ENCODE results near the gene ADAM30. TPM values are rescaled to one million over a fixed set of nuclear protein-coding genes. Genes with fewer than 3 reads are reported as not detected.

Gene ADAM30
- total and polyA plus RNA-seq, 11 donors, result not detected

- intact Hi-C loops (cut with DNase I), result no loop called here
- Histone ChIP-seq H3K9me3 (no peaks in the 10 kb centered on the region), H3K4me3 (no peak overlapping the region), H3K36me3 (no peaks in the 10 kb centered on the region), H3K27me3 (peaks cover 0 to 27% (median 0%) of the 10 kb centered on the region in 9 donors), H3K4me1 (no peaks in the 10 kb centered on the region), H3K27ac (no peak overlapping the region)
- DNase-seq (no peak), ATAC-seq (no peak)
- TF ChIP-seq POLR2A (IDR thresholded peaks at IDR 0.05), result no peak
- TF ChIP-seq, protein P1, sequence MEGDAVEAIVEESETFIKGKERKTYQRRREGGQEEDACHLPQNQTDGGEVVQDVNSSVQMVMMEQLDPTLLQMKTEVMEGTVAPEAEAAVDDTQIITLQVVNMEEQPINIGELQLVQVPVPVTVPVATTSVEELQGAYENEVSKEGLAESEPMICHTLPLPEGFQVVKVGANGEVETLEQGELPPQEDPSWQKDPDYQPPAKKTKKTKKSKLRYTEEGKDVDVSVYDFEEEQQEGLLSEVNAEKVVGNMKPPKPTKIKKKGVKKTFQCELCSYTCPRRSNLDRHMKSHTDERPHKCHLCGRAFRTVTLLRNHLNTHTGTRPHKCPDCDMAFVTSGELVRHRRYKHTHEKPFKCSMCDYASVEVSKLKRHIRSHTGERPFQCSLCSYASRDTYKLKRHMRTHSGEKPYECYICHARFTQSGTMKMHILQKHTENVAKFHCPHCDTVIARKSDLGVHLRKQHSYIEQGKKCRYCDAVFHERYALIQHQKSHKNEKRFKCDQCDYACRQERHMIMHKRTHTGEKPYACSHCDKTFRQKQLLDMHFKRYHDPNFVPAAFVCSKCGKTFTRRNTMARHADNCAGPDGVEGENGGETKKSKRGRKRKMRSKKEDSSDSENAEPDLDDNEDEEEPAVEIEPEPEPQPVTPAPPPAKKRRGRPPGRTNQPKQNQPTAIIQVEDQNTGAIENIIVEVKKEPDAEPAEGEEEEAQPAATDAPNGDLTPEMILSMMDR (IDR thresholded peaks at IDR 0.05), result no peak
- 70 to 84% (median 78%) methylated on average over 4 of the region's 4 CpGs for WGBS, 4 donors
Measured at GRCh38 chr1:119895102-119895501, 1.2 kb downstream of the ADAM30 start.

DNA sequence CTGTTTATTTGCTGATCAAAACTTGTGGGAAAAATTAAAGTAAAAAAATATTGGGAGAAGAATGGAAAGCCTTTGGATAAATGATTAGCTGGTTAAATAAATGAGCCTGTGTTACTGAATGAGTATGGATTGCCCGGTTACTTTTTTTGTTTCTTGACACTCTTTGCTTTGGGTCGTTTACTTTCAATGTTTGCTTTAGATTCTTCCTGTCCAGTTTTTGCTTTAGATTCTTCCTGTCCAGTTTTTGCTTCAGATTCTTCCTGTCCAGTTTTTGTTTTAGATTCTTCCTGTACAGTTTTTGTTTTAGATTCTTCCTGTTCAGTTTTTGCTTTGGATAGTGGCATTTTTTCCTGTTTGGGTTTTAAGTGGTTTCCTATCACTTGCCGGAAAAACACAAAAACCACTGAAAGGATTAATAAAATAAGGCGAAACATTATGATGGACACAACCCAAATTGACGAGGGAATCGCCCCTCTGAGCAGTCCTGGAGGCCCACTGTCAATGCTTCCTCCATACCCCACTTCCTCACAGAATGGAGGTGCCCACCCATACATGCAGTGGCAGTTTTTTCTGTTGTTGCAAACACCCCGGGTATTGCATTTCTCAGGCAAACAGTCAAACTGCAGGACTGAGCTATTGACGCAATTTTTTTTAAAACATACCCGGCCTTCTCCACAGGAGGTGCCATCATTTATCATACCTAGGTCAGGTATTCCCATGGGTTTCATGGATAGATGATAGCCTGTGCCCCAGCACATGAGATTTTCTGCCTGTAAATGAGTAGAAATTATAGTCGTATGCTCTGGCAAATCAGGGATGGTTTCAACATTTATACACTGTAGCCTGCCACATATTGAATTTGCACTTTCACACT, 2.3 kb downstream of the ADAM30 start:
- H3K27me3 ChIP-seq, result peaks cover 0 to 27% (median 0%) of the 10 kb centered on the region in 9 donors
- no peaks in the 10 kb centered on the region for H3K36me3 ChIP-seq
- ATAC-seq, result no peak
- H3K4me3 ChIP-seq, result no peak overlapping the region
- TF ChIP-seq, protein P1 (IDR thresholded peaks at IDR 0.05), result no peak
- no peak for TF ChIP-seq POLR2A (IDR thresholded peaks at IDR 0.05)
- no peak overlapping the region for H3K27ac ChIP-seq
- 72 to 80% (median 75%) methylated on average over 10 of the region's 10 CpGs for WGBS, 4 donors
- no peak for DNase-seq
- intact Hi-C loops (cut with DNase I), result loop anchor here in 1 of 10 donors (2.0 kb wide), 1 partner anchor 19 kb away; no protein-coding TSS in a partner anchor
- H3K9me3 ChIP-seq, result peaks cover 0 to under 1% (median 0%) of the 10 kb centered on the region in 12 donors
- H3K4me1 ChIP-seq, result no peaks in the 10 kb centered on the region

DNA sequence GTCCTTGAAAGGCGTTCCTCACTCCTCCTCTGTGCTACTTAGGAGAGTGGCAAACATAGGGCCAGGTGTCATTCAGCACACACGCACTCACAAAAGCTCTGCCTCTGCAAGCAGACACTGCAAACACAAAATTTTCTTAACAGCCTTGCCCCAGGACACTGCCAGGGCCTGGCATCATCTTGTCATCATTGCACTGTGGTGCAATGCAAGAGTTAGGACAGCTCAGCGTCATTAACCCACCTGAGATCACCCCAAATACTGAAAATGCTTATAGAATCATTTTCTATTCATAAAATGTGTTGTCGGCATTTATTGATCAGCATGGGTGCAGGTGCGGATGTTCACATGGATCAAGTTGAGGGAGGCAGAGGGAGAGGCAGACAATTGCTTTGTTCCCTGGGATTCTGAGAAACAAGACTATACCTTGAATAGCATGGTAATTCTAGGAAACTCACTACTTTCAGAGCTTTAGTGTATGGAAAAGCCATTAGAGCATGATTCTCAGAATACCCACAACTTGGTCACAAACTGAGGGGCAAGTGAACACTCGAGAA, 3.0 kb downstream of the ADAM30 start:
- TF ChIP-seq POLR2A (IDR thresholded peaks at IDR 0.05), result no peak
- TF ChIP-seq, protein P1 (IDR thresholded peaks at IDR 0.05), result no peak
- DNase-seq, result no peak
- H3K4me1 ChIP-seq, result no peaks in the 10 kb centered on the region
- intact Hi-C loops (cut with DNase I), result loop anchor here in 1 of 10 donors (2.0 kb wide), 1 partner anchor 19 kb away; no protein-coding TSS in a partner anchor
- H3K27ac ChIP-seq, result no peak overlapping the region
- ATAC-seq, result no peak
- WGBS, 4 donors, result 87 to 90% (median 87%) methylated on average over 6 of the region's 6 CpGs
- H3K36me3 ChIP-seq, result no peaks in the 10 kb centered on the region
- H3K9me3 ChIP-seq, result peaks cover 0 to 8% (median 0%) of the 10 kb centered on the region in 12 donors
- no peak overlapping the region for H3K4me3 ChIP-seq
- peaks cover 0 to 27% (median 0%) of the 10 kb centered on the region in 9 donors for H3K27me3 ChIP-seq

DNA sequence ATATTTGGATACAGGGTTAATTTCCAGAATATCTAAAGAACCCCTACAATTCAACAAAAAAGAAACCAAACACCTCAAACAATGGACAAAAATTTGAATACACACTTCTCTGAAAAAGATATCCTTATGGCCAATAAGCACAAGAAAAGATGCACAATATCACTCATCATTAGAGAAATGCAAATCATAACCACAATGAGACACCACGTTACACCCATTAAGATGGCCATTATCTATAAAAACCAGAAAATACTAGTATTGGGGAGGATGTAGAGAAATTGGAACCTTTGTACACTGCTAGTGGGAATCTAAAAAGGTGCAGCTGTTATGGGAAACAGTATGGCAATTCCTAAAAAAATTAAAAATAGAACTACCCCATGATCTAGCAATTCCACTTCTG, 4.9 kb downstream of the ADAM30 start:
- DNase-seq, result no peak
- 71 to 82% (median 79%) methylated on average over 1 of the region's 1 CpG for WGBS, 4 donors
- no peak for ATAC-seq
- intact Hi-C loops (cut with DNase I), result no loop called here
- Histone ChIP-seq H3K4me1 (no peaks in the 10 kb centered on the region), H3K4me3 (no peak overlapping the region), H3K36me3 (no peaks in the 10 kb centered on the region), H3K9me3 (peaks cover 0 to 13% (median 0%) of the 10 kb centered on the region in 12 donors), H3K27ac (no peak overlapping the region), H3K27me3 (peaks cover 0 to 17% (median 0%) of the 10 kb centered on the region in 9 donors)
- TF ChIP-seq, protein P1 (IDR thresholded peaks at IDR 0.05), result no peak
- no peak for TF ChIP-seq POLR2A (IDR thresholded peaks at IDR 0.05)

Data from heart left ventricle (tissue), 16 donors.